DMS79 (cell line): Measurements from ENCODE around the gene CAV1.
"Not testable (repeated sequence)": the region's sequence is repeated elsewhere in the genome, so short reads cannot be mapped to it uniquely, and the experiment has no call there.

Source experiments
- DNase-seq: peaks from one replicate; lab custom pipeline; 2025; lab: John Stamatoyannopoulos, UW

Gene CAV1

GRCh38 chr7:116524609-116525297 is at the start of gene CAV1:
CAV1 (plus strand) TSS chr7:116525036; CDS start chr7:116525063, 27 bp downstream.
- DNase-seq: no peak

GRCh38 chr7:116477625-116478024 is 47.2 kb upstream of the CAV1 start:
- DNase-seq: no peak

GRCh38 chr7:116478834-116479233 is 46.0 kb upstream of the CAV1 start:
- DNase-seq: no peak

- DNase-seq: no peak
Observed at GRCh38 chr7:116483271-116483942, 41.4 kb upstream of the CAV1 start.

GRCh38 chr7:116484389-116484788 is 40.4 kb upstream of the CAV1 start:
- not testable (repeated sequence) for DNase-seq

- DNase-seq: no peak
Observed at GRCh38 chr7:116487907-116488521, 36.8 kb upstream of the CAV1 start.

GRCh38 chr7:116490351-116490750 is 34.5 kb upstream of the CAV1 start:
- no peak for DNase-seq

GRCh38 chr7:116491887-116492653 is 32.8 kb upstream of the CAV1 start:
- DNase-seq: no peak

GRCh38 chr7:116492654-116493109 is 32.2 kb upstream of the CAV1 start:
- DNase-seq: no peak

GRCh38 chr7:116493449-116493848 is 31.4 kb upstream of the CAV1 start:
- no peak for DNase-seq

- no peak for DNase-seq
Observed at GRCh38 chr7:116494472-116494871, 30.4 kb upstream of the CAV1 start.

GRCh38 chr7:116495736-116496135 is 29.1 kb upstream of the CAV1 start:
- DNase-seq: no peak

GRCh38 chr7:116496653-116497052 is 28.2 kb upstream of the CAV1 start:
- DNase-seq: no peak

- no peak for DNase-seq
Observed at GRCh38 chr7:116497708-116498107, 27.1 kb upstream of the CAV1 start.

- DNase-seq: no peak
Observed at GRCh38 chr7:116499168-116500077, 25.4 kb upstream of the CAV1 start, which contains the start of gene CAV2. CAV2 (plus strand) TSS chr7:116499738; CDS start chr7:116499782, 44 bp downstream.

- no peak for DNase-seq
Observed at GRCh38 chr7:116500078-116500853, 24.6 kb upstream of the CAV1 start.

GRCh38 chr7:116501425-116502167 is 23.2 kb upstream of the CAV1 start:
- DNase-seq: no peak

- DNase-seq: no peak
Observed at GRCh38 chr7:116502201-116503096, 22.4 kb upstream of the CAV1 start.

GRCh38 chr7:116503835-116504234 is 21.0 kb upstream of the CAV1 start:
- no peak for DNase-seq
